CD14-positive monocyte (primary cell): ENCODE measurements around the gene CLC. TPM values are rescaled to one million over a fixed set of nuclear protein-coding genes. Genes with fewer than 3 reads are reported as not detected.

Experiments
- DNase-seq, 3 donors: peaks; one replicate each; pipeline ENCODE4 v3.0.0-alpha.2; 2011 to 2022
- H2AFZ ChIP-seq: 2 replicates; pipeline ENCODE4 v1.6.0; 2012; ENCODE audit warnings: mild to moderate bottlenecking, low read depth, low read length, inconsistent platforms; ENCODE audit not compliant: insufficient read depth, poor library complexity, severe bottlenecking
- H3K27ac ChIP-seq, 2 donors: 1 replicate in 1 of 2; 2 replicates in 1 of 2; pipeline ENCODE4 v1.5.1; 2012 to 2013; ENCODE audit warnings: low read length in 2 of 2, control low read depth in 1 of 2, inconsistent platforms in 1 of 2, low read depth in 1 of 2, mild to moderate bottlenecking in 1 of 2
- H3K27me3 ChIP-seq, 2 donors: one replicate each; pipeline versions ENCODE4 v1.6.0 to v1.6.1; 2011 to 2013; ENCODE audit warnings: low read length in 2 of 2; ENCODE audit not compliant: control insufficient read depth in 2 of 2, insufficient read depth in 2 of 2
- H3K36me3 ChIP-seq, 2 donors: replicated peaks in 1 of 2; 1 replicate in 1 of 2; 2 replicates in 1 of 2; pipeline versions ENCODE4 v1.5.1 to v1.6.1; 2012 to 2013; ENCODE audit warnings: low read length in 2 of 2, control low read depth in 1 of 2, inconsistent platforms in 1 of 2, mild to moderate bottlenecking in 1 of 2; ENCODE audit not compliant: insufficient read depth in 2 of 2, control insufficient read depth in 1 of 2
- H3K4me1 ChIP-seq, 2 donors: 1 replicate in 1 of 2; 2 replicates in 1 of 2; pipeline versions ENCODE4 v1.5.1 to v1.6.1; 2012 to 2013; ENCODE audit warnings: low read length in 2 of 2, control low read depth in 1 of 2, inconsistent platforms in 1 of 2, mild to moderate bottlenecking in 1 of 2, moderate library complexity in 1 of 2; ENCODE audit not compliant: insufficient read depth in 2 of 2, control insufficient read depth in 1 of 2
- H3K4me2 ChIP-seq: replicated peaks from 2 replicates; pipeline ENCODE3; 2012; ENCODE audit warnings: low read length, moderate library complexity, mild to moderate bottlenecking; ENCODE audit not compliant: poor library complexity, severe bottlenecking; ENCODE audit errors: extremely low read depth
- H3K4me3 ChIP-seq, 3 experiments: fragments of 200-600 bp in 1 of 3; sonication (generic) in 1 of 3; replicated peaks in 1 of 3; 1 replicate in 2 of 3; 2 replicates in 1 of 3; pipeline ENCODE4 v1.5.1; 2011 to 2013; ENCODE audit warnings: low read length in 3 of 3, mild to moderate bottlenecking in 3 of 3, control low read depth in 2 of 3, low read depth in 2 of 3, inconsistent platforms in 1 of 3, moderate library complexity in 1 of 3
- H3K79me2 ChIP-seq: 2 replicates; pipeline ENCODE4 v1.6.0; 2012; ENCODE audit warnings: mild to moderate bottlenecking, control low read depth, inconsistent platforms, low read length, moderate library complexity; ENCODE audit not compliant: insufficient read depth
- H3K9ac ChIP-seq: 2 replicates; pipeline ENCODE4 v1.6.0; 2017; ENCODE audit warnings: low read length, mild to moderate bottlenecking; ENCODE audit not compliant: insufficient read depth, poor library complexity, severe bottlenecking
- H3K9me3 ChIP-seq, 2 donors: replicated peaks in 1 of 2; 1 replicate in 1 of 2; 2 replicates in 1 of 2; pipeline versions ENCODE4 v1.5.1 to v1.6.1; 2012 to 2013; ENCODE audit warnings: low read length in 2 of 2, control low read depth in 1 of 2; ENCODE audit not compliant: control insufficient read depth in 1 of 2, insufficient read depth in 1 of 2
- H4K20me1 ChIP-seq: 2 replicates; pipeline ENCODE4 v1.6.0; 2012; ENCODE audit warnings: mild to moderate bottlenecking, low read length, control low read depth, moderate library complexity; ENCODE audit not compliant: insufficient read depth
- H3K27ac Mint-ChIP-seq, 7 donors: one replicate each; pipeline ENCODE4 v1.8.0; 2020; ENCODE audit warnings: mild to moderate bottlenecking in 7 of 7, mixed read lengths in 7 of 7, moderate library complexity in 6 of 7, inconsistent platforms in 2 of 7
- H3K27me3 Mint-ChIP-seq, 3 donors: one replicate each; pipeline ENCODE4 v1.8.0; 2021 to 2022; ENCODE audit warnings: low read depth in 3 of 3, mild to moderate bottlenecking in 3 of 3, mixed read lengths in 3 of 3, moderate library complexity in 3 of 3, inconsistent platforms in 1 of 3
- H3K36me3 Mint-ChIP-seq, 2 donors: one replicate each; pipeline ENCODE4 v1.8.0; 2020; ENCODE audit warnings: mixed read lengths in 2 of 2, inconsistent platforms in 1 of 2, mild to moderate bottlenecking in 1 of 2
- H3K4me1 Mint-ChIP-seq: one replicate; pipeline ENCODE4 v1.8.0; 2020; ENCODE audit warnings: mild to moderate bottlenecking, mixed read lengths
- H3K4me3 Mint-ChIP-seq, 2 donors: one replicate each; pipeline ENCODE4 v1.8.0; 2020; ENCODE audit warnings: mild to moderate bottlenecking in 2 of 2, mixed read lengths in 2 of 2, moderate library complexity in 1 of 2
- H3K9me3 Mint-ChIP-seq, 7 donors: one replicate each; pipeline ENCODE4 v1.8.0; 2020 to 2022; ENCODE audit warnings: mixed read lengths in 7 of 7, mild to moderate bottlenecking in 6 of 7, moderate library complexity in 6 of 7, inconsistent platforms in 2 of 7
- CTCF ChIP-seq: fragments of 200-600 bp; IDR thresholded peaks from one replicate; pipeline ENCODE4 v1.8.0; 2022; ENCODE audit warnings: antibody characterized with exemption, mild to moderate bottlenecking
- WGBS: methylation state at CpG from one replicate; pipeline ENCODE4 v1.1.5; 2013; ENCODE audit warnings: missing lambda C conversion rate; ENCODE audit not compliant: insufficient coverage; 5-methylcytosine and 5-hydroxymethylcytosine counted together
- intact Hi-C, 2 donors: fragments of 100-400 bp; cut with micrococcal nuclease; formaldehyde crosslinking; loops; one replicate each; pipeline versions ENCODE4 v1.15.0 to v1.15.1; 2023
- polyA plus RNA-seq, 3 donors: library from polyadenylated mRNA; depleted of rRNA in 1 of 3; unstranded in 2 of 3; stranded (reverse) in 1 of 3; fragments of 300-500 nt in 2 of 3; fragments of >200 nt in 1 of 3; fragmentation: Illumina TruSeq in 2 of 3; gene quantifications; 1 replicate in 2 of 3; 2 replicates in 1 of 3; pipeline ENCODE4 v1.2.3, GENCODE V29; 2012 to 2021

CLC gene
- polyA plus RNA-seq, 3 donors = 0.82 to 1.9 TPM; not detected in 1

- no peak overlapping the region for H2AFZ ChIP-seq
- intact Hi-C loops = no loop called here
- Mint-ChIP-seq H3K27me3 (peaks cover 0 to 9% (median 7%) of the 10 kb centered on the region in 3 donors), H3K27ac (no peak overlapping the region), H3K4me1 (no peaks in the 10 kb centered on the region), H3K4me3 (no peak overlapping the region), H3K9me3 (no peaks in the 10 kb centered on the region), H3K36me3 (no peaks in the 10 kb centered on the region)
- H3K9me3 ChIP-seq = no peaks in the 10 kb centered on the region
- no peak for DNase-seq
- no peak for TF ChIP-seq CTCF
- H3K4me1 ChIP-seq = no peaks in the 10 kb centered on the region
- no peaks in the 10 kb centered on the region for H4K20me1 ChIP-seq
- H3K27me3 ChIP-seq = no peaks in the 10 kb centered on the region
- no peak overlapping the region for H3K9ac ChIP-seq
- no peak overlapping the region for H3K4me2 ChIP-seq
- H3K4me3 ChIP-seq = no peak overlapping the region
- no peaks in the 10 kb centered on the region for H3K79me2 ChIP-seq
- no CpG with 5 or more reads among the region's 1 CpG for WGBS
- H3K36me3 ChIP-seq = no peaks in the 10 kb centered on the region
- no peak overlapping the region for H3K27ac ChIP-seq
These were observed 6.1 kb downstream of the CLC start for GRCh38 chr19:39731685-39732084.

DNA sequence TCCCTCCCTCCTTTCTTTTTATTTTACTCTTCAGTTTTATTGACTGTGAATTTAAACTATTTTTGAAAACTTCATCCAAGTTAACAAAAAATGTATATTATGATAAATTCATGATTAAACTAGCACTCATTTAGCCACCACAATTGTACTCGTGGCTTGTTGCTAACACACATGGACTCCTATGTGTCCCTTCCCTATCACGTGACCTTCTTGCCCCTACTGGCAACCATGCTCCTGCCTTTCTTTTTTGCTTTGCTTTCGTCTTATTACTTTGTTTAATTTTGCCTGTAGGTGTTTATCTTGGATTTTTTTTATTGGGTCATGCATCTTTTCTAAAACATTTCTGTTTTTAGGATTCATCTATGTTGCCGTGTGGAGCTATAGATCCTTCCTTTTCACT, 8.2 kb downstream of the CLC start:
- no peaks in the 10 kb centered on the region for H3K79me2 ChIP-seq
- H3K9ac ChIP-seq = no peak overlapping the region
- intact Hi-C loops = no loop called here
- H3K27ac ChIP-seq = no peak overlapping the region
- no peak overlapping the region for H3K4me3 Mint-ChIP-seq
- H3K4me1 Mint-ChIP-seq = no peaks in the 10 kb centered on the region
- no peak overlapping the region for H2AFZ ChIP-seq
- no peaks in the 10 kb centered on the region for H3K9me3 ChIP-seq
- no peak for TF ChIP-seq CTCF
- H4K20me1 ChIP-seq = no peaks in the 10 kb centered on the region
- peaks cover 0 to 10% (median 9%) of the 10 kb centered on the region in 3 donors for H3K27me3 Mint-ChIP-seq
- no peaks in the 10 kb centered on the region for H3K27me3 ChIP-seq
- no CpG with 5 or more reads among the region's 4 CpGs for WGBS
- DNase-seq = no peak
- H3K4me1 ChIP-seq = no peaks in the 10 kb centered on the region
- H3K4me2 ChIP-seq = no peak overlapping the region
- H3K4me3 ChIP-seq = no peak overlapping the region
- no peaks in the 10 kb centered on the region for H3K36me3 ChIP-seq
- no peaks in the 10 kb centered on the region for H3K9me3 Mint-ChIP-seq
- no peak overlapping the region for H3K27ac Mint-ChIP-seq
- H3K36me3 Mint-ChIP-seq = no peaks in the 10 kb centered on the region
